Endothelial cell of umbilical vein (primary cell): ENCODE measurements around the gene FILIP1. TPM values are rescaled to one million over a fixed set of nuclear protein-coding genes. Genes with fewer than 3 reads are reported as not detected.

Source experiments
- BruUV-seq: library from RNA; stranded (reverse); fragments of 400-500 nt; replicated peaks from 2 replicates; lab custom pipeline; 2021; lab: Mats Ljungman, UMichigan
- CTCF ChIA-PET: fragments of 300-600, 350-600 bp; sonication (Branson Sonifier 250); formaldehyde crosslinking; loops from one replicate; lab custom pipeline; 2021; ENCODE audit warnings: antibody characterized with exemption, inconsistent platforms; lab: Charles Lee
- POLR2A ChIA-PET: fragments of 300-600, 350-600 bp; sonication (Branson Sonifier 250); formaldehyde crosslinking; loops from one replicate; lab custom pipeline; 2021; ENCODE audit warnings: antibody characterized with exemption, inconsistent platforms; lab: Charles Lee
- DNase-seq: peaks from one replicate; pipeline ENCODE4 v3.0.0-alpha.2; 2011; ENCODE audit warnings: low read depth, low spot score
- FAIRE-seq: peaks from 2 replicates; lab custom pipeline; 2011; peaks lifted over from hg19 to GRCh38; lab: Jason Lieb, UNC
- H2AFZ ChIP-seq: 2 replicates; pipeline ENCODE4 v1.6.0; 2012; ENCODE audit warnings: low read depth, low read length, control low read depth, inconsistent platforms
- H3K27ac ChIP-seq: 2 replicates; pipeline ENCODE4 v1.5.1; 2011; ENCODE audit warnings: low read depth, mild to moderate bottlenecking, control low read depth, low read length, moderate library complexity; ENCODE audit not compliant: insufficient read depth
- H3K27me3 ChIP-seq, 2 experiments: 2 replicates each; pipeline versions ENCODE4 v1.6.0 to v1.6.1; 2011; ENCODE audit warnings: low read length in 2 of 2, mixed read lengths in 1 of 2; ENCODE audit not compliant: control insufficient read depth in 2 of 2, insufficient read depth in 2 of 2
- H3K36me3 ChIP-seq, 2 experiments: 2 replicates in 1 of 2; 3 replicates in 1 of 2; pipeline ENCODE4 v1.5.1; 2011; ENCODE audit warnings: low read length in 2 of 2, mild to moderate bottlenecking in 1 of 2, moderate library complexity in 1 of 2; ENCODE audit not compliant: control insufficient read depth in 2 of 2, insufficient read depth in 2 of 2; ENCODE audit errors: extremely low read depth in 1 of 2
- H3K4me1 ChIP-seq: 3 replicates; pipeline ENCODE4 v1.5.1; 2011; ENCODE audit warnings: mild to moderate bottlenecking, low read length; ENCODE audit not compliant: control insufficient read depth, insufficient read depth; ENCODE audit errors: extremely low read depth
- H3K4me2 ChIP-seq: 2 replicates; pipeline ENCODE4 v1.6.1; 2011; ENCODE audit warnings: low read length, control low read depth, mixed read lengths; ENCODE audit not compliant: insufficient read depth
- H3K4me3 ChIP-seq, 3 experiments: fragments of 200-600 bp in 1 of 3; sonication (generic), shearing (Covaris generic) in 1 of 3; replicated peaks in 1 of 3; 2 replicates each; pipeline ENCODE4 v1.5.1; 2011 to 2016; ENCODE audit warnings: control low read depth in 3 of 3, low read length in 3 of 3, mild to moderate bottlenecking in 2 of 3, inconsistent platforms in 1 of 3, low read depth in 1 of 3, moderate library complexity in 1 of 3; ENCODE audit not compliant: insufficient read depth in 1 of 3
- H3K79me2 ChIP-seq: 2 replicates; pipeline ENCODE4 v1.6.0; 2012; ENCODE audit warnings: low read length, inconsistent platforms; ENCODE audit not compliant: control insufficient read depth, insufficient read depth
- H3K9ac ChIP-seq: replicated peaks from 2 replicates; pipeline ENCODE3; 2011; ENCODE audit warnings: low read length, control low read depth; ENCODE audit not compliant: insufficient read depth; ENCODE audit errors: extremely low read depth
- H3K9me1 ChIP-seq: replicated peaks from 3 replicates; pipeline ENCODE4 v1.6.0; 2011; ENCODE audit warnings: mild to moderate bottlenecking, low read length; ENCODE audit not compliant: control insufficient read depth, insufficient read depth; ENCODE audit errors: extremely low read depth
- H3K9me3 ChIP-seq: replicated peaks from 2 replicates; pipeline ENCODE4 v1.5.1; 2012; ENCODE audit warnings: low read length, inconsistent platforms; ENCODE audit not compliant: control insufficient read depth, insufficient read depth
- H4K20me1 ChIP-seq: replicated peaks from 2 replicates; pipeline ENCODE3; 2011; ENCODE audit warnings: mild to moderate bottlenecking, low read length; ENCODE audit not compliant: control insufficient read depth, insufficient read depth; ENCODE audit errors: extremely low read depth
- EZH2 ChIP-seq: IDR thresholded peaks from 2 replicates; pipeline ENCODE4 v1.6.1; 2012; ENCODE audit warnings: borderline replicate concordance, low read depth, mild to moderate bottlenecking, moderate library complexity, low read length, inconsistent platforms; ENCODE audit not compliant: severe bottlenecking
- FOS ChIP-seq: IDR thresholded peaks from 2 replicates; pipeline ENCODE4 v1.6.1; 2011; ENCODE audit warnings: mild to moderate bottlenecking, low read length, moderate library complexity, borderline replicate concordance; ENCODE audit not compliant: insufficient read depth
- GATA2 ChIP-seq: IDR thresholded peaks from 2 replicates; pipeline ENCODE4 v1.7.0; 2011; ENCODE audit warnings: low read depth, mild to moderate bottlenecking, moderate library complexity, mixed read lengths, low read length; ENCODE audit not compliant: insufficient read length, insufficient read depth
- JUN ChIP-seq: IDR thresholded peaks from 2 replicates; pipeline ENCODE4 v1.6.1; 2011; ENCODE audit warnings: borderline replicate concordance, low read depth; ENCODE audit not compliant: insufficient read length, insufficient read depth
- MYC ChIP-seq: IDR thresholded peaks from one replicate; pipeline ENCODE4 v1.6.1; 2011; ENCODE audit warnings: mild to moderate bottlenecking, low read depth, low read length
- dilution Hi-C: fragments of 300-500 bp; cut with MboI; formaldehyde crosslinking; loops from one replicate; pipeline ENCODE4 v1.15.0; 2019; ENCODE audit warnings: low sequenced_read_pairs; ENCODE audit not compliant: extremely low pct_ligation_motif_present
- intact Hi-C: fragments of 100-400 bp; cut with micrococcal nuclease; formaldehyde crosslinking; loops from one replicate; pipeline ENCODE4 v1.10.0; 2022
- polyA plus RNA-seq, 4 experiments: library from polyadenylated mRNA; depleted of rRNA in 3 of 4; stranded (reverse) in 3 of 4; unstranded in 1 of 4; fragments of >200 nt; gene quantifications; 2 replicates each; pipeline versions ENCODE4 v1.2.1 to v1.2.3, GENCODE V29; 2011 to 2012; ENCODE audit warnings: missing spikeins in 1 of 4
- total RNA-seq: library from RNA; stranded (reverse); gene quantifications from 2 replicates; pipeline ENCODE4 v1.2.3, GENCODE V29; 2021
- TF ChIP-seq, protein P1 (sequence below), 2 donors: IDR thresholded peaks; 1 replicate in 1 of 2; 2 replicates in 1 of 2; pipeline ENCODE4 v1.5.1; 2011; ENCODE audit warnings: low read length in 2 of 2, mild to moderate bottlenecking in 2 of 2, moderate library complexity in 2 of 2, control low read depth in 1 of 2, inconsistent platforms in 1 of 2, low read depth in 1 of 2; ENCODE audit not compliant: insufficient read depth in 1 of 2; ENCODE audit errors: extremely low read depth in 1 of 2
- TF ChIP-seq, protein P2 (sequence below): IDR thresholded peaks from 2 replicates; pipeline ENCODE4 v1.6.1; 2011; ENCODE audit not compliant: insufficient read depth, insufficient read length

The FILIP1 gene
- total and polyA plus RNA-seq, 2 donors (not counting 3 experiments of a cell fraction or from before 2014, with no cell fraction given) = 2.8 to 13.7 TPM

DNA sequence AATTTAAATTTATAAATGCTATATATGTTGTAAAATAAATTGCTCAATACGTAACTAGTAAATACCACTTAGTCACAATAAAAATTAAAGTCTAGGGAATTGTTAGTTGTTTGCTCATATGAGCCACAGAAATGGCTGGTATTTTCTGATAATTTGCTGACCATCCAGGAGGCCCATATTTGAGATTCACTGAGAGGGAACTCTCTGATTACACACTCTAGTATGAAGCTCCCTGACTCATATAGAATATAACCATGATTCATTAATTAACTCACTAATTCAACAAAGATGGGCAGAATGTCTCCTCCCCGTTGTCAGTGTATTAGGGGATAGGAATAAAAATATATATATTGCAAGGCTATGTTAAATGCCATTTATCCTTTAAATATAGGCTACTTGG lies 162.4 kb downstream of the FILIP1 start:
- intact Hi-C loops (no loop called here), dilution Hi-C loops (no loop called here)
- Histone ChIP-seq H3K4me2 (no peak overlapping the region), H3K4me3 (no peak overlapping the region), H2AFZ (no peak overlapping the region), H3K79me2 (no peaks in the 10 kb centered on the region), H3K4me1 (peaks cover 13% of the 10 kb centered on the region), H3K36me3 (no peaks in the 10 kb centered on the region), H3K9ac (no peak overlapping the region), H3K27me3 (no peaks in the 10 kb centered on the region), H3K9me1 (no peaks in the 10 kb centered on the region), H3K9me3 (no peaks in the 10 kb centered on the region), H3K27ac (no peak overlapping the region), H4K20me1 (no peaks in the 10 kb centered on the region)
- CTCF ChIA-PET = interaction anchor here (0.6 to 1.4 kb wide), 3 partner anchors 11 to 164 kb away, joined by 3 read pairs; no protein-coding TSS in a partner anchor
- FAIRE-seq (no peak), DNase-seq (no peak)
- no TSS peak for BruUV-seq
- POLR2A ChIA-PET = no interaction called here
- TF ChIP-seq FOS (no peak), MYC (no peak), EZH2 (no peak), GATA2 (no peak), JUN (no peak)
- TF ChIP-seq, protein P1, sequence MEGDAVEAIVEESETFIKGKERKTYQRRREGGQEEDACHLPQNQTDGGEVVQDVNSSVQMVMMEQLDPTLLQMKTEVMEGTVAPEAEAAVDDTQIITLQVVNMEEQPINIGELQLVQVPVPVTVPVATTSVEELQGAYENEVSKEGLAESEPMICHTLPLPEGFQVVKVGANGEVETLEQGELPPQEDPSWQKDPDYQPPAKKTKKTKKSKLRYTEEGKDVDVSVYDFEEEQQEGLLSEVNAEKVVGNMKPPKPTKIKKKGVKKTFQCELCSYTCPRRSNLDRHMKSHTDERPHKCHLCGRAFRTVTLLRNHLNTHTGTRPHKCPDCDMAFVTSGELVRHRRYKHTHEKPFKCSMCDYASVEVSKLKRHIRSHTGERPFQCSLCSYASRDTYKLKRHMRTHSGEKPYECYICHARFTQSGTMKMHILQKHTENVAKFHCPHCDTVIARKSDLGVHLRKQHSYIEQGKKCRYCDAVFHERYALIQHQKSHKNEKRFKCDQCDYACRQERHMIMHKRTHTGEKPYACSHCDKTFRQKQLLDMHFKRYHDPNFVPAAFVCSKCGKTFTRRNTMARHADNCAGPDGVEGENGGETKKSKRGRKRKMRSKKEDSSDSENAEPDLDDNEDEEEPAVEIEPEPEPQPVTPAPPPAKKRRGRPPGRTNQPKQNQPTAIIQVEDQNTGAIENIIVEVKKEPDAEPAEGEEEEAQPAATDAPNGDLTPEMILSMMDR (IDR thresholded peaks at IDR 0.05; ENCODE audit: extremely low read depth in 1 of 2, insufficient read depth in 1 of 2, low read depth in 1 of 2, low read length in 2 of 2) = no peak
- TF ChIP-seq, protein P2, sequence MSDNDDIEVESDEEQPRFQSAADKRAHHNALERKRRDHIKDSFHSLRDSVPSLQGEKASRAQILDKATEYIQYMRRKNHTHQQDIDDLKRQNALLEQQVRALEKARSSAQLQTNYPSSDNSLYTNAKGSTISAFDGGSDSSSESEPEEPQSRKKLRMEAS = no peak
